ENCODE measurements around the gene PDE10A. TPM values are rescaled to one million over a fixed set of nuclear protein-coding genes. Genes with fewer than 3 reads are reported as not detected.

Gene PDE10A
- total and polyA plus RNA-seq, 2 of the 13 experiments (the other 11 are each of a cell fraction or from before 2014, with no cell fraction given), result not detected

- TF ChIP-seq, protein P1, sequence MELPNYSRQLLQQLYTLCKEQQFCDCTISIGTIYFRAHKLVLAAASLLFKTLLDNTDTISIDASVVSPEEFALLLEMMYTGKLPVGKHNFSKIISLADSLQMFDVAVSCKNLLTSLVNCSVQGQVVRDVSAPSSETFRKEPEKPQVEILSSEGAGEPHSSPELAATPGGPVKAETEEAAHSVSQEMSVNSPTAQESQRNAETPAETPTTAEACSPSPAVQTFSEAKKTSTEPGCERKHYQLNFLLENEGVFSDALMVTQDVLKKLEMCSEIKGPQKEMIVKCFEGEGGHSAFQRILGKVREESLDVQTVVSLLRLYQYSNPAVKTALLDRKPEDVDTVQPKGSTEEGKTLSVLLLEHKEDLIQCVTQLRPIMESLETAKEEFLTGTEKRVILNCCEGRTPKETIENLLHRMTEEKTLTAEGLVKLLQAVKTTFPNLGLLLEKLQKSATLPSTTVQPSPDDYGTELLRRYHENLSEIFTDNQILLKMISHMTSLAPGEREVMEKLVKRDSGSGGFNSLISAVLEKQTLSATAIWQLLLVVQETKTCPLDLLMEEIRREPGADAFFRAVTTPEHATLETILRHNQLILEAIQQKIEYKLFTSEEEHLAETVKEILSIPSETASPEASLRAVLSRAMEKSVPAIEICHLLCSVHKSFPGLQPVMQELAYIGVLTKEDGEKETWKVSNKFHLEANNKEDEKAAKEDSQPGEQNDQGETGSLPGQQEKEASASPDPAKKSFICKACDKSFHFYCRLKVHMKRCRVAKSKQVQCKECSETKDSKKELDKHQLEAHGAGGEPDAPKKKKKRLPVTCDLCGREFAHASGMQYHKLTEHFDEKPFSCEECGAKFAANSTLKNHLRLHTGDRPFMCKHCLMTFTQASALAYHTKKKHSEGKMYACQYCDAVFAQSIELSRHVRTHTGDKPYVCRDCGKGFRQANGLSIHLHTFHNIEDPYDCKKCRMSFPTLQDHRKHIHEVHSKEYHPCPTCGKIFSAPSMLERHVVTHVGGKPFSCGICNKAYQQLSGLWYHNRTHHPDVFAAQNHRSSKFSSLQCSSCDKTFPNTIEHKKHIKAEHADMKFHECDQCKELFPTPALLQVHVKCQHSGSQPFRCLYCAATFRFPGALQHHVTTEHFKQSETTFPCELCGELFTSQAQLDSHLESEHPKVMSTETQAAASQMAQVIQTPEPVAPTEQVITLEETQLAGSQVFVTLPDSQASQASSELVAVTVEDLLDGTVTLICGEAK (IDR thresholded peaks at IDR 0.05), result no peak
- TF ChIP-seq, protein P1 (CRISPR knock-in tag; IDR thresholded peaks at IDR 0.05), result no peak
- TF ChIP-seq EED (CRISPR knock-in tag; IDR thresholded peaks at IDR 0.05) (no peak), ZNF577 (CRISPR knock-in tag; IDR thresholded peaks at IDR 0.05; ENCODE audit: borderline replicate concordance, low read depth) (no peak)
- TF ChIP-seq, protein P2, sequence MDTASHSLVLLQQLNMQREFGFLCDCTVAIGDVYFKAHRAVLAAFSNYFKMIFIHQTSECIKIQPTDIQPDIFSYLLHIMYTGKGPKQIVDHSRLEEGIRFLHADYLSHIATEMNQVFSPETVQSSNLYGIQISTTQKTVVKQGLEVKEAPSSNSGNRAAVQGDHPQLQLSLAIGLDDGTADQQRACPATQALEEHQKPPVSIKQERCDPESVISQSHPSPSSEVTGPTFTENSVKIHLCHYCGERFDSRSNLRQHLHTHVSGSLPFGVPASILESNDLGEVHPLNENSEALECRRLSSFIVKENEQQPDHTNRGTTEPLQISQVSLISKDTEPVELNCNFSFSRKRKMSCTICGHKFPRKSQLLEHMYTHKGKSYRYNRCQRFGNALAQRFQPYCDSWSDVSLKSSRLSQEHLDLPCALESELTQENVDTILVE (CRISPR knock-in tag; IDR thresholded peaks at IDR 0.05), result no peak
These were observed 8.3 kb upstream of the PDE10A start (continued) for GRCh38 chr6:165671222-165671768.

All from HepG2 (cell line).